H1 (cell line): ENCODE measurements around the gene ZNF3. TPM values are rescaled to one million over a fixed set of nuclear protein-coding genes. Genes with fewer than 3 reads are reported as not detected.

Experiments
- CBX5 ChIP-seq: fragments of 300-800, 300-1000 bp; sonication (generic); IDR thresholded peaks from 2 replicates; pipeline ENCODE4 v1.7.1; 2016; ENCODE audit warnings: antibody characterized with exemption, low read length, low read depth
- EGR1 ChIP-seq: IDR thresholded peaks from 2 replicates; pipeline ENCODE4 v1.6.1; 2011; ENCODE audit warnings: low read depth, low read length, borderline replicate concordance
- SIRT6 ChIP-seq: IDR thresholded peaks from one replicate; pipeline ENCODE4 v1.7.1; 2012; ENCODE audit warnings: low read length, inconsistent platforms
- TAF1 ChIP-seq: IDR thresholded peaks from 2 replicates; pipeline ENCODE4 v1.6.1; 2011; ENCODE audit warnings: mild to moderate bottlenecking, low read depth, low read length
- TAF7 ChIP-seq: optimal IDR thresholded peaks from 2 replicates; pipeline ENCODE3; 2011; ENCODE audit warnings: low read depth, mild to moderate bottlenecking, inconsistent platforms, low read length, moderate library complexity, borderline replicate concordance
- TEAD4 ChIP-seq: IDR thresholded peaks from 2 replicates; pipeline ENCODE4 v1.6.1; 2012; ENCODE audit warnings: low read depth, low read length, inconsistent platforms, mixed read lengths
- polyA plus RNA-seq, 7 experiments: library from polyadenylated mRNA; depleted of rRNA in 3 of 7; stranded (reverse) in 5 of 7; unstranded in 2 of 7; fragments of >200 nt in 5 of 7; fragments of 200-250 nt in 2 of 7; gene quantifications; 1 replicate in 5 of 7; 2 replicates in 1 of 7; 4 replicates in 1 of 7; pipeline versions ENCODE4 v1.2.1 to v1.2.3, GENCODE V29; 2011 to 2013; ENCODE audit warnings: missing spikeins in 2 of 7, mixed read lengths in 2 of 7
- total RNA-seq: library from RNA; stranded (reverse); fragmentation: NEBNext Ultra II Directional; extraction: Animal tissue kit (Norgen Biotek cat#: 25700); gene quantifications from 2 replicates; pipeline ENCODE4 v1.2.1, GENCODE V29; 2021

The ZNF3 gene
- total and polyA plus RNA-seq, 2 of the 8 experiments (the other 6 are each of a cell fraction or from before 2014, with no cell fraction given) = 26.9 to 49.1 TPM

DNA sequence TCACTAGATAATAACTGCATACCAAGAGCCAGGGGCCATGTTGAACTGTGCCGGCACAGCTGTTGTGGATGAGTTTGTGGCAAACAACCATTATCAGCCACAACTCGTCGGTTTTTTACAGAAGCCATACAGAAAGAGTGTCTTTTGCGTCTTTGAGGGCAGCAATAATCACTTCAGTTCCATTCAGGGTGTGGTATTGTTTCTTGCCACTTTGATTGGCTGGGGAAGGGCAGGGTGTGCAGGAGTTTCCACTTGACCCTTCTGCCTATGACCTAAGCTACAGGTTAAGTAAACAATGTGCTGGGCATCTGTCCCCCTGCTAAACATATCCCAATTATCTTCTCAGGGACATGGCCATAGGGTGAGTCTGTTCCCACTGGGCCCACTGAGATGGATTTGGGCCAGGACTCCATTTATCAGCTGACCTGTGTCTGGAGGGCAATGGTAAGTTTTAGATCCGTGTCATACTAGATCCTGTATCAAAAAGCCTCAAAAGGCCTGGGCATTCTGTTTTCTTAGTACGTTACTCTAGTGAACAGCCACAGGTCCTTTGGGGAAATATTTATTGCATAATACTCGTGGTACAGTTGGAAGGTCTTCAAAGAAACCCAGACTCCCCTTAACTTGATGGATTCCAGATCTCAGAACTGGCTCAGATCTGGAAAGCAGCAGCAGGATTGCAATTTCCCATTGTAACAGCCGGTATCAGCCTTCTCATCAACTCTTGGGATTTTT is 15.9 kb downstream of the ZNF3 start (continued):
- TF ChIP-seq EGR1 (no peak), SIRT6 (no peak), TEAD4 (no peak), TAF7 (no peak), CBX5 (no peak), TAF1 (no peak)
